CMK (cell line): Measurements from ENCODE around the gene SEMA6A.
"Not testable (repeated sequence)": the region's sequence is repeated elsewhere in the genome, so short reads cannot be mapped to it uniquely, and the experiment has no call there.

ENCODE experiments used
- DNase-seq: peaks from one replicate; pipeline ENCODE4 v3.0.0-alpha.2; 2010; ENCODE audit warnings: low read depth

The SEMA6A gene

DNA sequence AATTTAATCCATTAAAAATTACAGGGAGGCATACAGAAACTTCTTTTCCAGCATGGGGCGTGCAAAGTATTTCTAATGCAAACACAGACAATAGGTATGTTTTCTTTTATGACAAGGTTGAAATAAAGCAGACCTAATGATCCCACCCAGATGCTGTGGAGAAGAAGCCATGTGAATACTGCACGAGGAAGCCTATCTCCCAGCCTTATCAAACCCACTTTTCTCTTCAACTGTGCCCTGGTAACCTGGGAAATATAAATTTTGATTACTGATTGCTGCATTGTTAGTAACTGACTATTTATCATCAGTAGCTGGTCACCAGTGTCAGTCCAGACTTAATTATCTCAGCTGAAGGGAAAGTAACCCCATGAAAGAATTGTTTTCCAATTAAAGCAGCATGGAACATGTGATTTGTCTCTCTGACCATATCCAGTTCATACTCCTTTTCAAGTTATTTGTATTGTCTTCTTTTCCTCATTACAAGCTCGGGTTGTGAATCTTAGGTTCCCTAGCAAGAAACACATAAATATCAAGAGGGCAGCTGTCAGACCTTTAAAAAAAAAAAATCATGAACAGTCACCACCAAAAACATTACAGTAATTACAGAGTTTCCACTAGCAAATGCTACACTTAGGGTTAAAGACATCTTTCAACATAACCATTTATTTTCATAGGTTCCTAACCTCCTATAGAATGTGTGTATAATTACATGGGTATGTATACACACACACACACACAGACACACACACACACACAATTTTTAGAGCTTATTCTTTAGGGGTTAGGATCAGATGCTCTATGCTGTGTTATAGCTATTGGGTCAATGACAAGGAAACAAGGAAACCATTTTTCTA is 50.3 kb downstream of the SEMA6A start:
- no peak for DNase-seq

DNA sequence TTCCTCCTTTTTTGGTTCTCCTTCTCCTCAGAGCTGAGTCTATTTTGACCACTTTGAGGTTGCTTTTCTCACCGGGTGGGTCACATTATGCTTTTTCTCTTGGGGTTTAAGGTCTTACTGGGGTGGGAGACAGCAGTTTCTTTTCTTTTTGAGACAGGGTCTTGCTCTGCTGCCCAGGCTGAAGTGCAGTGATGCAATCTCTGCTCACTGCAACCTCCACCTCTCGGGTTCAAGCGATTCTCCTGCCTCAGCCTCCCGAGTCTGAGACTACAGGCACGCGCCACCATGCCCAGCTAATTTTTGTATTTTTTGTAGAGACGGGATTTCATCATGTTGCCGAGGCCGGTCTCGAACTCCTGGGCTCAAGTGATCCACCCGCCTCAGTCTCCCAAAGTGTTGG is 51.4 kb downstream of the SEMA6A start:
- DNase-seq: not testable (repeated sequence)

DNA sequence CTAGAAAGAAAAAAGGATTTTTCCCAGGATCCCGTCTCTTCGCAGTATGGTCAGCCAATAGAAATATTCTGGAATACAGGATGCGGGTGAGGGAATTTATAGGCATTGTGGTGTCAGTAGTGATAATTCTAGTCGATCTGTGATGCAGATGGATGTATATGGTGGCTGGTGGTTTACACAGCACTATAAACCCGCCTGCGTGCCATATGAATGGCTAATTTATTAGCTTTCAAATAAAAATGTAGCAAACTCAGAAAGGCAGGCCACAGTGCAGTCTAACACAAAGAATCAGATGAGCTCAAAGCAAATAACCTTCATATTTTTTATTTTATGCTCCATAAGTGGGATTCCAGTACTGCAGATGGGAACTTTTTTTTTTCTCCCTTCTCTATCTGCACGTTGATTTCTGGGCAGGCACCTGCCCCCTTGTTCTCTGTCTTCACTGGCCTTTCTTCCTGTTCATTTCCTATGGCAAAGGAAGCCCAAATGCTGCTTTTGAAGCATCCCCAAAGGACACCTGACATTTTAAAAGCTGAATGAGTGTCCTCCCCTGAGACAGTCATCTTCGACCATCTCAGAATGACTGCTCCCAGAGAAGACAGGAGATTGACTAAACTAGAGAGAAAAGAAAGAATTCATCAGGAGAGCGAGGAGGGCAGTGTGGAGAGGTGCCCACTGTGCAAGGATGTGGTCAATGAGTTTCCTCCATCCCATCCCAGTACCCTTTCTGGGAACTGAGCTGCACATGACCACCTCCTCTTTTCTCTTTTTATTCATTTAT is 52.1 kb downstream of the SEMA6A start:
- no peak for DNase-seq

DNA sequence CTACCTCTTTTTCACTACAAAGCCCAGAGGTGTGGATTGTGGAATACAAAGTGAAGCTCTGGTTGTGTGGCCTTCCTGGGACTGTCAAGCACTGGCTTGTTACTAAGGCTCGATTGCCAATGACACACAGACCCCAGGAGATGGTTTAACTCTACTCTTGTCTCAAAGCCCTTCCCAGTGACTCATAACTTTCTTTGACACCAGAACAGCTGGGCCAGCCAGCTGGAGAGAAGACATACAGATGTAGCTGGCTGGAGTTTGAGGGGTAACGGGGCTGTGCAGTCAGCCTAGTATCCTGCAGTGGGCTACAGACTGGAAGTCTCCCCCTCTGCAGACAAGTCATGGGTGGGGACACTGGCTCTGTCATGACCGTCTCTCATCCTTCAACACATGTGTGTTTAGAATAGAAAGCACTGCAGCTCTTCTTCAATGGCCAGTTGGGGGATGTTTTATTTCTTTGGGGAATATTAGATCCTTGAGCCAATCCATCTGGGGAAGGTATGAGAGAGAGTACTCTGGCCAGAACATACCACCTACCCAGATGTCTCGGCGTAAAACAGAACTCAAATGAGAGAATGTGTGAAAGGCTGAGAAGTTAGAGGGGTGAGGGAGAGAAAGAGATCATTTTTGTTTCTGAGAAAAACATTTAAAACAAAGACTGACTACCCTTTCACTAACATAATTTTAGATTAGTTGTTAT is 53.3 kb downstream of the SEMA6A start:
- DNase-seq: no peak

DNA sequence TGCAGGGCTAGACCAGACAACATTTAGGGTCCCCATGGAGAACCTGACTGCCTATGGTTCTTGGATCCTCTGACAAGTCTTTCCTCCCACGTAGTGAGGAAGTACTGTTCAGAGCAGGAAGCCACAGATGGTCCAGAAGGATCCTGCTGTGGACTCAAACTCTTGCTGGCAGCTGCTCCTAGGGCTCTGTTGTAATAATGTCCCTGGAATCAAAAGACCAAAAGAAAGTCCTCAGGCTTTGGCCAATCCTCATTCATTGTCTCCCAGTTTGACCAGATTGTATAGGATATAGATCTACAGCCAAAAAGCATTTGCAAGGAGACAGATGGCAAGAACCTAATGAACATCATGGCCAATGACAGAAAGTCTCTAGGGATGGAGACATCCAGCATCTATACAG is 53.9 kb downstream of the SEMA6A start:
- no peak for DNase-seq

DNA sequence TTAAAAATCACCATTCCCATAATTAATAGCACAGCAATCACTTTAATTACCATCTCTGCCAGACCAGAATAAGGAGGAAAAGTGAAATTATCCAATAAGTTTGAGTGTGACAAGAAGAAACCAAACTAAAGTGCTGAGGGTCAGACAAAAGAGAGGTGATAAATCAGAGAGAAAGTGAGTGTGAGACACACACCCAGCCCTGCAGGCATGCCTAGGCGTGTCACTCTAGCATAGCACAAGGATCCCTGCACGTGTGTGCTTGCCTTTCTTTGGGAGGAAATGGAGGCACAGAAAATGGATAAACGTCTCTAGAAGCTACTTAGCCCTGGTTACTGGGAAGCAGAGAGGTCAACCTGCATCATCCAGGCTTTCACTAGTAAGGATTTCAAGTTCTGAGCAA is 56.2 kb downstream of the SEMA6A start:
- no peak for DNase-seq

DNA sequence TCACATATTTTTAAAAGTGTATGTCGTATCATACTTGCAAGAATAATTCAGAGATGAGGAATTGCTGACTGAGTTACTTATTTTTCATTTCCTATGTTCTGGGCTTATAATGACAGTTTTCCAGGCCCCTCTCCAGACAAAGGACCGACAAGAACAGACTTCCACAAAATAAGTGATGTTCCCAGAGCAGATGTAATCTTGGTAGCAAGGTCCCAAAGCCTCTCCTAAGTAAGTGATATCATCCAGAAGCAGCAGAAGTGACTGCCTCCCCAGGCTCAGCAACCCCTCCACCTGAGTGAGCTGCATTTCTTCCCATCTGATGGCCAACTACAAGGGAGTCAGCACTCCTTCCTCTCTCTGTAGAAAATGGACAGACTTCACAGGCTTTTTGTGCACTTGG is 57.1 kb downstream of the SEMA6A start:
- DNase-seq: no peak

DNA sequence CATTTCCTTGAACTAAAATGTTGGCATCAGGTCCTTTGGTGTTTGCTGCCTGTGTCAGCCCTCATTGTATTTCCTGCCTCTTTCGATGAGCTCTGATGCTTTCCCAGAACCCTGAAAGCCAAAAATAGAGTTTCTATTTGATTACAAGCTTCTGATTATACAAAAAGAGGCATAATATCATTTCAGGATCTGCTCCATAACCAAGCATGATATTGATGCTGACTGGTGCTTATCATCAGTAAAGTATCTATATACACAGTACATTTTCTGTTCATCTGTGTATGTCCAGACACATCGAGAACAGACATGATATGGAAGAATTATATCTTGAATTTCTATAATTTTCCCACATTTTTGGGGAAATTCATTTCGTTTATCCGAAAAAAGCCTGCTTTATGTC is 58.6 kb downstream of the SEMA6A start:
- no peak for DNase-seq

DNA sequence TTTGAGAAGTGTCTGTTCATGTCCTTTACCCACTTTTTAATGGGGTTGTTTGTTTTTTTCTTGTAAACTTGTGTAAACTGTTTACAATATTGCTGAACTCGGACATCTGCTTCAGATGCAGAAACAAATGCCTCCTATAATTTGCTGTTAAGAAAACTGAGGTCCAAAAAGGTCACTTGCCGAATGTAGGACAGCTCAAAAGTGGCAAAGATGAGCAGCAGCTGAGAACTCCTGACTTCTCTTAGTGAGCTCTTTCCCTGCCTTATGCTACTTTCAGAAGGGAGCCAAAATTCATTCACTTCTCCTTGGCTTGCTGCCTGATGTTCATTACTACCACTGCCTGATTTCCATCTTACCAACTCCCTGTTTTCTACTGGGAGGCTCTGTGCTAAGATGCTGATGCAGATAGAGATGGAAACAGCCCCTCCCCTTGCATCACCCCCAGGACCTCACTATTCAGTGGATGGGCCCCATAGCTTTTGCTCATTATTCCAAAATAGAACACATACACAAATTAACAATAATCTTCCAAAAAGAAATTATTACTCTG is 60.1 kb downstream of the SEMA6A start:
- no peak for DNase-seq

DNA sequence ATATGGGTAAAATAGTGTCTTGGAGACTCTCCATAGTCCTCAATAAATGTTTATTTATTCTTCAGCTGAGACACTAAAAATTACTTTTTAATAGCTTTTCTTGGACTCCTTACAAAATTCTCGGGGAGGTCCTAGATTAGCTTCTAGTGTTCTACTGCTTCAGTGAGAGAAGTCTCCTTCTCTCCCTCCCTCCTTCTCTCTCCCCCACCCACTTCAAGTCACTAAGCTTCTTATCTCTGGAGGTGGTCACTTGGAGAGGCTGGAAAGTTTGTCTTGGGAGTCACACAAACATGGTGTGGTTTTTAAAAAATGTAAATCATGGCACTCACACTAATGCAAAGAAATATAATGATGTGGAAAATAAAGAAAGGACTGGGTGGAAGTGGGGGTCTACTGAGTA is 64.1 kb downstream of the SEMA6A start:
- DNase-seq: no peak

DNA sequence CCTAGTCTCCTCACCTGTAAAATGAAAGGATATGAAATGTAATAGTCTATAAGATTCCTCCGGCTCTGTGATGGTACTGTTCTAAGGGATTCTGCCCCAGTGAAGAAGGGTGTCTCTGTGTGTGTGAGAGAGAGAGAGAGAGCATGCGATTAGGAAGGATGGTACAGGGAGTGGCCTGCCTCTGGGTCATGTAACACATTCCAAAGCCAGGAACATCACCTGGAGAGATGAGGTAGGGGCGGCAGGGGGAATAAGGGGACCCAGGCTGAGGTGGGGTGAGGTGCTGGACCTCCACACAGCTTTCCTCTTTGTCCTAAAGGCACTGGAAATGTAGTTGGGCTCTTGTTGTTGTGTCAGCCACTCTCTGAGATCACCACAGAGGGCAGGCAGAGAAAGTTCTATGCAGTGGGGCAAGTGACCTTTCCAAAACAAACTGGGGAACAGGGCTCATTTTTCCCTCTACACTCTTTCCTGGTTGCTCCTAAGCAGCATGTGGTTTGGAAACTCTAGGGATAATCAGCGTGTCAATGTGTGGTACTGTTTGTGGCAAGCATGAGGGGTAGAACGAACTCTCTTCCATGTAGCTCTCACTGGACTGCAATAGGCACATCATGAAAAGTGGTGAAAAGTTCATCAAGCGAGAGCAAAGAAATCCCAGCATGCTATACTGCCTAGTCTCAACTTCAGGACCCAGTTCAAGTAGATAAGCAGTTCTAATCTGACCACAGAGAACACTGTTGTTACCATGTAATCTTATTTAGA is 65.0 kb downstream of the SEMA6A start:
- DNase-seq: no peak

DNA sequence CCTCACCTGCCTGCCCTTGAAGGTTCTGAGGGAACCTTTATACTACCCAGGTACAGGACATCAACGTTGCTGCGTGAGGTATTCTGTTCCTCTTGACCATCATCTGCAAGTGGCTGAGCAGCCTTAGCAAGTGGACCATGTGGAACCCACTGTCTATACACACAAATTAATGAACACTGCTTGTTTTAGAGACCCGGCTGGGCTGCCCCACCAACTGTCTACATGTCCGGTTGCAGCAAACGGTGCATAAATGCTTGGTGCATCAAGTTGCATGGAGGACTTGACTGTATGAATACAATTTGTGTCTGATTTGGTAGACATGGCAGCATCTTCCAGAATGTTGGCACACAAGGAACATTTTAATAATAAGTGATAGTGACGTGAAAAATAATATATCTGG is 65.8 kb downstream of the SEMA6A start:
- no peak for DNase-seq

DNA sequence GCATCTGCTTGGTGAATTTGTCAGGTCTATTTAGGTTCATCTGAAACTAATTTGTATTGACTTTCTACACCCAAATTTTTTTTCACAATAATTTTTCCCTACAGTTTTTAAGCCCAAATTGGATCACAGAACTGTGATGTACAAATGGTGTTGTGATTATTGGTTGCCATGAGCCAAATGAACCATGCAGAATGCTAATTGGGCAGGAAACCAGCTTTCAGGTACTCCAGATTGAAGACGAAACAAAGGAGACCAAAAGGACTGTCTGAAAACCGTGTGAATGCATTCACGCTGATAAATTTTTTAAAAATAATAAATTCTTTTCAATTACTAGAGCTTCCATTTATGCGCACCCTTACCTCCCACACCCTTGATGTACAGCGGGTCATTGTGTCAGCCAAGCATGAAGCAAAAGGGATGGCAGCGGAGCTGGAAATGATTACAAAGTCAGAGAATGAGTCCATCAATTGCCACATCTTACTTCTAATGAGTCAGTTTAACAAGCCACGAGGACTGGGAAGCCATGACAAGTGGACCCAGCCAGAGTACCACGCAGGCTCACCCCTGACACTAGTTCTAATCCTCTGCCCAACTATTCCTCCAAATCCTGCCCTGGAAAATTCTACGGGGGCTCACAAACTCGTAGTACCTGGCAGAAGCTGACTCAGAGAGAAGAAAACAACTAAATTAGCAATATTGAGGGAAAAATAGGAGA is 66.5 kb downstream of the SEMA6A start:
- no peak for DNase-seq

DNA sequence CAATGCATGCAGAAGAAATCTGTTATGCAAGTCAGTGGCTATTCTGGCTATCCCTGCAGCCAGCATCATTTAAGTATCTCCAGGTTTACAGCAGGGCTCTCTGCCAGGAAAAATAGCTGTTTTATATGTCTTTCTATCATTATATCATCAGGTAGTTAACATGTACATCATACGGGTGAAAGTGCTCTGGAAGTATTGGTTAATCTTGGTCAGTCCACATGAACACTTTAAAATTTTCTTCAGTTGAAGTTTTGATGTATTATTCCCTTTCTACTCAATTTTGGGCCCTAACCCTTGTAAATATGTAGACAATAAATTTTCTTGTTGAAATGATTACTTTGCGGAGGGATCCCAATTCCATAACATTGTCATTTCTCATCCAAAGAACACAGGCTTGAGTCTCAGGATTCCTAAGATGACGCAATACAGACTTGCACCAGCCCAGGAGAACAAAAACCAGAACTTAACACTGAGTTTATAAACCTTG is 67.5 kb downstream of the SEMA6A start:
- DNase-seq: no peak

DNA sequence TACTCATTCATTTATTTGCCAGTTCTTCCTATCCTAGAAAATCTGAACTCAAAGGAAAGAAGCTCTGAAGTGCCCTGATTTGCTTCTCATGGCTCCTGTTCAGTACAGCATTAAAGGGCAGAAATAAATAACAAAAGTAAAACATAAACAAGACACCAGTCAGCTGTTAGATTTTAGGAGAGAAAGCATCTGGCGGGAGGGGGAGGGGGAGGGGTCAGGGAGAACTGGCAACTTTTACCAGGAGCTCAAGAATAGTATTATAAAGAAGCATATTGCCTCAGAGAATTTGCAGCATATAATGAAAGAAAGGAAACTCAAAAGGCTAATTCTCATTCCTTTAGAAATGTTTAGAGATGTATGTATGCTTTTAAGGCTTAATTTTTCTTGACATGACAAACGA is 68.1 kb downstream of the SEMA6A start:
- DNase-seq: no peak

DNA sequence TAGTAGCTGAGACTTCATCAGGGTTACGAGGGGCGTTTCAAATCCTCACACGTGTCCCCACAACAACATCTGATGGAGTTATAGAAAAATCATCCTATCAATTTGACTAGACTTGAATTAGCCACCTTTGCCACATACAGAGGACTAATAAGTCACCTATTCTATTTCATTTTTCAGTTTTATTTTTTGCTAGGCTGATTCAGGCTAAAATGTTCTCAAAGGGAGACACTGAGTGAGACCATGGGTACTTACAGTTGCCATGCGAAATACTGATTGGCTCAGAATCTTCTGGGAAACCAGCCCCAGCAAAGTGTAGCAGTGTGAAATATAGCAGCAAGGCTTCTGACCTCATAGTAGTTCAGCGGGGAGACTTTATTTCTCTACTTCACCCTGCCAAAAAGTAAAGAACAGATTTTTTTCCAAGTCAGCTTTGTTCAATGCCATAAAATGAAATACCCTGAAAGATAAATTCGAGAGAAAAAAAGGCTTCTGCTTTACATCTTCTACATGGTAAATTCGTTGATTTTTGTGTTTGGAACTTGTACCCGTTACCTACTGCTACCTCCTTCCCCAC is 69.9 kb downstream of the SEMA6A start:
- no peak for DNase-seq

DNA sequence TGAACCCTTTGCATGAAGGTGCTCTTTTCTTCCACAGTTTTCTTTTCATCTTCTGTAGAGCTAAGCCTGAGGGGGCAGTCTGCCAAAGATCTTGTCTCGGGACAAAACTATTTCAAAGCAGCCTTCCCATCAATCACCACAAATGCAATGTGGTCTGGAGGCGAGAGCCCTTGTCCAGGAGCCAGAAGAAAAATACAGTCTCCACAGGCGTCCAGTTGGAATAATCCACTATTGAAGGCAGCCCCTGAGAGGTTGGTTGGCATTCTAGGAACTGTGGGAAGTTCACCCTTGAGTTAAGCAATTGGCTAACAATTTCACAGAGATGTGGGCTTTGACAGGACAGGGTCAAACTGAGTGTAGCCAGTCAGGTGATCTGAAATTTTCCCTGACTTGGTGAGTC is 72.0 kb downstream of the SEMA6A start:
- no peak for DNase-seq

DNA sequence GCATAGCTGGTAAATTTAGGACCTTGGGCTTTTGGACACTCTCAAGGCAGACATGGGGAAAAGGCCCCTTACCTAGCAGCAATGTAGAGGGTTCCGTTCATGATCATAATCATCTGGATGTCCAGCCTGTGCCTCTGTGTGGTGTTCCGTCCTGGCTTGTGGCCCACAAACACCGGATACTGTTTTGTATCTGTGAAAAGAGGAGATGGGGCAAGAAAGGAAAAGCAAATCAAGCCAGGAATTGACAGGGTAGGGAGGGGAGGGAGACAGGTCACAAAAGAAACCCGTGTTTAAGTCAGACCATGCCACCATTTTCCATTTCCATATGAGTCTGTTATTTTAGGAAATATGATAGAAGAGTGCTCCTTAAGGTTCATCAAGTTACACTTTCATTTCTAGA is 72.5 kb downstream of the SEMA6A start:
- no peak for DNase-seq

DNA sequence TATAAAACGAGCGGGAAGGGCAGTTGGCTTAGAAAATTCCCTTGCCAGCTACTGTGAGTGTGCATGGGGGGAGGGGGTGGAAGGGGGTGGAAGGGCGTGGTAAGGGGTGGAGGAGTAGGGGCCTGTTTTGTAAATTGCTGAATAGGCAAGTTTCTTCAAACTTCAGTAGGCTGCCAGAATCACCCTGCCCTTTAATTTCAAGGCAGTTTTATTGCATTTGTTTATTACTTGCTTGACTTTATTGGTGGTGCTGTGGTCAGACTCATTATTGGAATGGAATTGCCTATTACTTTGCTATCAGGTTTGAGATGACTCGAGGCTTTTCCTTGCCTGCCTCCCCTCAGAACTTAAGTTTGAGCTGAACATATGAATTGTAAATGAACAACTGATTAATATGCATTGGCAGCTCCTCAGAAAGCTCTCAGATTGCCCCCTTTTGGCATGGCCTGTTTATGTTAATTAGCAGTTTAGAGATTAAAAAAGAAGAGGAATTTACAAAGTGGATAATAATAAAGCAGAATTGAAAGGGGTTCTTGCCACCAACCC is 76.0 kb downstream of the SEMA6A start:
- DNase-seq: no peak

DNA sequence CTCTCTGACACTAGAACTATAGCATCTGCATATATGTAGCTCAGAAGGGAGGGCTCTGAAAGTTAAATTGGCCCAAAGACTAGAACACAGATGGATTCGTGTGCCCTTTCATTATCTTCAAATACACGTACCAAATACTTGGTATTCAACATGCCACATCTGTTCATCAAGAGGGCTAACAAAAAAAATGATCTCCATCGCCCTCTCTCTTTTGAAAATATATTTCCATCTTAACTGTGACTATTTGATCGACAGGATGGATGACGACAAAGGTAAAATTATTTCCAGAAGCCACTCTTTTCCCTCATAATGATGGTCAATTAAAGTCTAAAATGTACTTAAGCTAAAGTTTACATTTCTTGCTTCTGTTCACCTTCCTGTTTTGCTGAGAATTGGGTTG is 77.0 kb downstream of the SEMA6A start:
- DNase-seq: no peak
